DMS 273 treated with DMSO at 0.1 percent for 48 hours (cell line): ENCODE results near the gene SEC31B.

ENCODE experiments used
- DNase-seq: peaks from one replicate; lab custom pipeline; 2025; lab: John Stamatoyannopoulos, UW

The SEC31B gene

GRCh38 chr10:100519311-100520051 lies at the start of gene SEC31B:
Gene SEC31B (minus strand): TSS chr10:100519861. CDS start chr10:100516952, 2,909 bp downstream.
- no peak for DNase-seq

GRCh38 chr10:100568912-100569311 lies 49.3 kb upstream of the SEC31B start:
- no peak for DNase-seq

- DNase-seq = no peak
These were observed 48.2 kb upstream of the SEC31B start for GRCh38 chr10:100567826-100568225.

GRCh38 chr10:100567249-100567648 lies 47.6 kb upstream of the SEC31B start:
- DNase-seq = no peak

GRCh38 chr10:100566561-100566960 lies 46.9 kb upstream of the SEC31B start:
- no peak for DNase-seq

GRCh38 chr10:100565206-100565985 lies 45.7 kb upstream of the SEC31B start:
- DNase-seq = no peak

- peak; percentile 39 for DNase-seq
These were observed 42.5 kb upstream of the SEC31B start for GRCh38 chr10:100562008-100562672.

- no peak for DNase-seq
These were observed 41.3 kb upstream of the SEC31B start for GRCh38 chr10:100561005-100561404.

- no peak for DNase-seq
These were observed 40.6 kb upstream of the SEC31B start for GRCh38 chr10:100560248-100560647.

GRCh38 chr10:100554902-100555301 lies 35.2 kb upstream of the SEC31B start:
- DNase-seq = no peak

GRCh38 chr10:100553929-100554328 lies 34.3 kb upstream of the SEC31B start:
- no peak for DNase-seq

GRCh38 chr10:100551738-100552137 lies 32.1 kb upstream of the SEC31B start:
- DNase-seq = no peak

GRCh38 chr10:100551196-100551595 lies 31.5 kb upstream of the SEC31B start:
- DNase-seq = no peak

- no peak for DNase-seq
These were observed 25.3 kb upstream of the SEC31B start for GRCh38 chr10:100544950-100545349.

- no peak for DNase-seq
These were observed 17.8 kb upstream of the SEC31B start for GRCh38 chr10:100537475-100537874.

- peak; percentile 81 for DNase-seq
These were observed 16.2 kb upstream of the SEC31B start, which contains the start of gene HIF1AN for GRCh38 chr10:100535715-100536353. Gene HIF1AN (plus strand): TSS chr10:100535943. CDS start chr10:100535959, 16 bp downstream.

GRCh38 chr10:100535338-100535714 lies 15.7 kb upstream of the SEC31B start:
- DNase-seq = no peak

- peak; percentile 13 for DNase-seq
These were observed 15.1 kb upstream of the SEC31B start for GRCh38 chr10:100534726-100535125.

GRCh38 chr10:100531761-100532160 lies 12.1 kb upstream of the SEC31B start:
- DNase-seq = no peak

GRCh38 chr10:100529475-100530298 lies 10.0 kb upstream of the SEC31B start, which contains the start of gene NDUFB8:
Gene NDUFB8 (minus strand): TSS chr10:100529871. CDS start chr10:100529851, 20 bp downstream.
- peak; percentile 15 for DNase-seq

- DNase-seq = no peak
These were observed 9.3 kb upstream of the SEC31B start for GRCh38 chr10:100528921-100529474.
